Motor neuron (in vitro differentiated cells): ENCODE results near the gene ZNF484. TPM values are rescaled to one million over a fixed set of nuclear protein-coding genes. Genes with fewer than 3 reads are reported as not detected.
A peak's percentile ranks its signal among the peaks of the same experiment; 100 is the strongest.
"Not testable (repeated sequence)": the region's sequence is repeated elsewhere in the genome, so short reads cannot be mapped to it uniquely, and the experiment has no call there.

Source experiments
- ATAC-seq, 8 experiments: fragments of 200-7000 bp; cut with Tn5 transposase; replicated peaks in 6 of 8; 2 replicates each; pipeline ENCODE4 v1.8.0; 2021; ENCODE audit warnings: mild to moderate bottlenecking in 8 of 8, moderate library complexity in 8 of 8
- H3K27ac ChIP-seq, 2 donors: fragments of 250-450 bp; sonication (Bioruptor Pico); 2 replicates each; pipeline ENCODE4 v1.9.0; 2021; ENCODE audit warnings: antibody characterized with exemption in 2 of 2, mild to moderate bottlenecking in 2 of 2, moderate library complexity in 1 of 2
- H3K4me1 ChIP-seq, 2 donors: fragments of 250-450 bp; sonication (Bioruptor Pico); replicated peaks in 1 of 2; 2 replicates each; pipeline ENCODE4 v1.6.1; 2021; ENCODE audit warnings: antibody characterized with exemption in 2 of 2, mild to moderate bottlenecking in 2 of 2, moderate library complexity in 1 of 2
- H3K4me3 ChIP-seq, 5 donors: fragments of 250-450 bp; sonication (Bioruptor Pico); 2 replicates each; pipeline ENCODE4 v1.9.0; 2021; ENCODE audit warnings: antibody characterized with exemption in 5 of 5, mild to moderate bottlenecking in 5 of 5, moderate library complexity in 4 of 5
- WGBS, 10 experiments: fragments of 450-650 bp; shearing (Covaris generic); methylation state at CpG; one replicate each; pipeline ENCODE4 v1.0.0; 2022; 5-methylcytosine and 5-hydroxymethylcytosine counted together
- in situ Hi-C, 9 experiments: fragments of 400-800 bp; cut with MboI; loops; one replicate each; pipeline ENCODE4 v1.15.0; 2021; ENCODE audit warnings: low sequenced_read_pairs in 9 of 9, low pct_unique_long_range_greater_than_20kb in 2 of 9; ENCODE audit not compliant: unreplicated experiment in 9 of 9
- total RNA-seq, 8 experiments: library from RNA; unstranded; fragments of 300-600 nt; gene quantifications; 2 replicates each; pipeline versions ENCODE4 v1.2.3 to v1.2.4, GENCODE V29; 2022

Gene ZNF484
- total RNA-seq, 8 experiments from 2014 or later: 10.7 to 22.2 (median 17.5) TPM

GRCh38 chr9:92846662-92847145 is 31.1 kb downstream of the ZNF484 start:
- WGBS, 10 experiments: 80 to 100% (median 100%) methylated on average over 1 of the region's 1 CpG; no CpG with 5 or more reads in 4 of the 10 experiments
- Histone ChIP-seq H3K4me1 (no peaks in the 10 kb centered on the region), H3K27ac (no peak overlapping the region), H3K4me3 (no peak overlapping the region)
- no peak for ATAC-seq
- in situ Hi-C loops: no loop called here

GRCh38 chr9:92838411-92838810 is 39.4 kb downstream of the ZNF484 start:
- H3K27ac ChIP-seq, H3K4me1 ChIP-seq, in situ Hi-C loops, ATAC-seq, H3K4me3 ChIP-seq: not testable (repeated sequence)
- WGBS, 10 experiments: 75 to 100% (median 88%) methylated on average over 1 of the region's 1 CpG; no CpG with 5 or more reads in 3 of the 10 experiments

GRCh38 chr9:92837191-92837590 is 40.6 kb downstream of the ZNF484 start:
- Histone ChIP-seq H3K4me1 (no peaks in the 10 kb centered on the region), H3K4me3 (no peak overlapping the region), H3K27ac (no peak overlapping the region)
- ATAC-seq: no peak
- in situ Hi-C loops: no loop called here
- WGBS, 10 experiments: 76 to 100% (median 84%) methylated on average over 2 to 13 of the region's 25 CpGs; no CpG with 5 or more reads in 5 of the 10 experiments

- 50 to 100% (median 97%) methylated on average over 1 to 2 of the region's 2 CpGs; no CpG with 5 or more reads in 4 of the 10 experiments for WGBS, 10 experiments
- ATAC-seq: no peak
- Histone ChIP-seq H3K4me1 (no peaks in the 10 kb centered on the region), H3K4me3 (no peak overlapping the region), H3K27ac (no peak overlapping the region)
- in situ Hi-C loops: no loop called here
Measured at GRCh38 chr9:92829420-92829819, 48.4 kb downstream of the ZNF484 start.

GRCh38 chr9:92825065-92825464 is 52.8 kb downstream of the ZNF484 start:
- H3K4me1 ChIP-seq, in situ Hi-C loops, H3K27ac ChIP-seq, ATAC-seq, H3K4me3 ChIP-seq: not testable (repeated sequence)
- WGBS, 10 experiments: 50 to 100% (median 100%) methylated on average over 1 to 2 of the region's 2 CpGs; no CpG with 5 or more reads in 5 of the 10 experiments

GRCh38 chr9:92820964-92821363 is 56.9 kb downstream of the ZNF484 start:
- in situ Hi-C loops: no loop called here
- H3K27ac ChIP-seq: no peak overlapping the region
- WGBS, 10 experiments: 38 to 100% (median 65%) methylated on average over 1 to 3 of the region's 3 CpGs; no CpG with 5 or more reads in 3 of the 10 experiments
- peak in 3 of 8 experiments; percentile 65 to 98 (median 86) for ATAC-seq
- no peak overlapping the region for H3K4me3 ChIP-seq
- peaks cover 0 to 10% of the 10 kb centered on the region in 2 donors for H3K4me1 ChIP-seq

GRCh38 chr9:92819898-92820297 is 57.9 kb downstream of the ZNF484 start:
- H3K4me1 ChIP-seq: peaks cover 0 to 10% of the 10 kb centered on the region in 2 donors
- in situ Hi-C loops, H3K27ac ChIP-seq, ATAC-seq, H3K4me3 ChIP-seq: not testable (repeated sequence)
- WGBS, 10 experiments: 0% methylated on average over 1 of the region's 1 CpG; no CpG with 5 or more reads in 9 of the 10 experiments

GRCh38 chr9:92809629-92810326 is 68.1 kb downstream of the ZNF484 start:
- in situ Hi-C loops, H3K27ac ChIP-seq, H3K4me1 ChIP-seq: not testable (repeated sequence)
- 13 to 83% (median 53%) methylated on average over 1 to 3 of the region's 34 CpGs; no CpG with 5 or more reads in 4 of the 10 experiments for WGBS, 10 experiments
- peak in 7 of 8 experiments; percentile 3 to 63 (median 50) for ATAC-seq
- peak overlapping the region in 4 of 5 donors; percentile 13 to 35 (median 29) for H3K4me3 ChIP-seq

- WGBS, 10 experiments: 6 to 7% methylated on average over 3 to 14 of the region's 60 CpGs; no CpG with 5 or more reads in 8 of the 10 experiments
- Histone ChIP-seq H3K4me3 (peak overlapping the region; percentile 13 to 35 (median 28)), H3K27ac (no peak overlapping the region), H3K4me1 (peaks cover 0 to 3% of the 10 kb centered on the region in 2 donors)
- peak; percentile 87 to 96 (median 92) for ATAC-seq
- in situ Hi-C loops: no loop called here
Measured at GRCh38 chr9:92808726-92809451, 68.9 kb downstream of the ZNF484 start.

GRCh38 chr9:92807757-92808725 is 69.8 kb downstream of the ZNF484 start:
- in situ Hi-C loops: no loop called here
- no peak overlapping the region for H3K4me3 ChIP-seq
- H3K27ac ChIP-seq: no peak overlapping the region
- 10 to 60% (median 47%) methylated on average over 1 to 3 of the region's 76 CpGs; no CpG with 5 or more reads in 7 of the 10 experiments for WGBS, 10 experiments
- peaks cover 0 to 3% of the 10 kb centered on the region in 2 donors for H3K4me1 ChIP-seq
- peak in 4 of 8 experiments; percentile 7 to 12 (median 10) for ATAC-seq

- no peak overlapping the region for H3K4me3 ChIP-seq
- H3K4me1 ChIP-seq: peaks cover 0 to 3% of the 10 kb centered on the region in 2 donors
- H3K27ac ChIP-seq: no peak overlapping the region
- in situ Hi-C loops: no loop called here
- WGBS, 10 experiments: 0 to 73% (median 21%) methylated on average over 3 to 11 of the region's 44 CpGs; no CpG with 5 or more reads in 4 of the 10 experiments
- no peak for ATAC-seq
Measured at GRCh38 chr9:92807031-92807756, 70.6 kb downstream of the ZNF484 start.

- in situ Hi-C loops: no loop called here
- ATAC-seq: no peak
- H3K27ac ChIP-seq: no peak overlapping the region
- peaks cover 0 to under 1% of the 10 kb centered on the region in 2 donors for H3K4me1 ChIP-seq
- 51 to 100% (median 86%) methylated on average over 1 to 6 of the region's 6 CpGs; no CpG with 5 or more reads in 1 of the 10 experiments for WGBS, 10 experiments
- H3K4me3 ChIP-seq: no peak overlapping the region
Measured at GRCh38 chr9:92804727-92805126, 73.1 kb downstream of the ZNF484 start.
